H1 (cell line): ENCODE measurements around the gene TSC2. TPM values are rescaled to one million over a fixed set of nuclear protein-coding genes. Genes with fewer than 3 reads are reported as not detected.
A peak's percentile ranks its signal among the peaks of the same experiment; 100 is the strongest.

Experiments
- CTCF ChIA-PET: fragments of 300-600 bp; sonication (Branson Sonifier 250); formaldehyde crosslinking; loops from one replicate; lab custom pipeline; 2021; ENCODE audit not compliant: partially characterized antibody; lab: Charles Lee
- POLR2A ChIA-PET: fragments of 300-600 bp; sonication (Branson Sonifier 250); formaldehyde crosslinking; loops from one replicate; lab custom pipeline; 2021; ENCODE audit warnings: inconsistent platforms; ENCODE audit not compliant: partially characterized antibody; lab: Charles Lee
- DNase-seq, 2 experiments: peaks; one replicate each; pipeline versions ENCODE4 v3.0.0 to v3.0.0-alpha.2; 2010 to 2022; ENCODE audit warnings: low spot score in 2 of 2, low read depth in 1 of 2, mixed read lengths in 1 of 2
- FAIRE-seq: peaks from 2 replicates; lab custom pipeline; 2011; peaks lifted over from hg19 to GRCh38; lab: Jason Lieb, UNC
- H2AFZ ChIP-seq: 2 replicates; pipeline ENCODE4 v1.8.1; 2012; ENCODE audit warnings: low read length, inconsistent platforms
- H2AK5ac ChIP-seq: 2 replicates; pipeline ENCODE4 v1.6.1; 2013; ENCODE audit warnings: low read depth, low read length
- H2BK120ac ChIP-seq: replicated peaks from 2 replicates; pipeline ENCODE3; 2013; ENCODE audit warnings: low read depth, low read length, inconsistent platforms
- H2BK12ac ChIP-seq: 2 replicates; pipeline ENCODE4 v1.6.1; 2013; ENCODE audit warnings: low read depth, low read length
- H2BK15ac ChIP-seq: 2 replicates; pipeline ENCODE4 v1.6.1; 2013; ENCODE audit warnings: low read length
- H2BK20ac ChIP-seq: 2 replicates; pipeline ENCODE4 v1.6.1; 2013; ENCODE audit warnings: low read length
- H2BK5ac ChIP-seq: 2 replicates; pipeline ENCODE4 v1.6.1; 2013; ENCODE audit warnings: low read depth, low read length
- H3K14ac ChIP-seq: 2 replicates; pipeline ENCODE4 v1.6.1; 2013; ENCODE audit warnings: inconsistent platforms; ENCODE audit not compliant: insufficient read length
- H3K18ac ChIP-seq: 2 replicates; pipeline ENCODE4 v1.6.1; 2013; ENCODE audit warnings: low read length; ENCODE audit errors: extremely low read depth
- H3K23ac ChIP-seq: 2 replicates; pipeline ENCODE4 v1.6.1; 2013; ENCODE audit warnings: inconsistent platforms; ENCODE audit not compliant: insufficient read length
- H3K23me2 ChIP-seq: 2 replicates; pipeline ENCODE4 v1.6.1; 2013; ENCODE audit warnings: low read depth, low read length
- H3K27ac ChIP-seq: 2 replicates; pipeline ENCODE4 v1.6.1; 2011; ENCODE audit warnings: low read depth, low read length, inconsistent platforms
- H3K27me3 ChIP-seq, 4 experiments: replicated peaks in 1 of 4; 1 replicate in 1 of 4; 2 replicates in 3 of 4; pipeline versions ENCODE4 v1.6.1 to v1.8.1; 2011 to 2013; ENCODE audit warnings: low read length in 3 of 4, mild to moderate bottlenecking in 3 of 4, inconsistent platforms in 2 of 4, mixed read lengths in 2 of 4, moderate library complexity in 1 of 4; ENCODE audit not compliant: control insufficient read depth in 3 of 4, insufficient read depth in 3 of 4; ENCODE audit errors: extremely low read depth in 1 of 4
- H3K36me3 ChIP-seq, 4 experiments: 2 replicates each; pipeline versions ENCODE4 v1.6.1 to v1.8.1; 2011 to 2013; ENCODE audit warnings: mild to moderate bottlenecking in 4 of 4, low read length in 3 of 4, moderate library complexity in 2 of 4, control low read depth in 1 of 4, inconsistent platforms in 1 of 4; ENCODE audit not compliant: insufficient read depth in 4 of 4, control insufficient read depth in 2 of 4
- H3K4ac ChIP-seq: replicated peaks from 2 replicates; pipeline ENCODE3; 2013; ENCODE audit warnings: low read length, low read depth, mixed read lengths, inconsistent platforms; ENCODE audit not compliant: insufficient read length
- H3K4me1 ChIP-seq, 4 experiments: replicated peaks in 1 of 4; 1 replicate in 1 of 4; 2 replicates in 3 of 4; pipeline versions ENCODE4 v1.6.1 to v1.8.1; 2011 to 2013; ENCODE audit warnings: low read length in 3 of 4, inconsistent platforms in 2 of 4, mixed read lengths in 1 of 4; ENCODE audit not compliant: insufficient read depth in 4 of 4, control insufficient read depth in 3 of 4
- H3K4me2 ChIP-seq, 2 experiments: 2 replicates each; pipeline versions ENCODE4 v1.6.1 to v1.8.1; 2011 to 2013; ENCODE audit warnings: low read depth in 2 of 2, low read length in 2 of 2, control low read depth in 1 of 2, inconsistent platforms in 1 of 2, mild to moderate bottlenecking in 1 of 2; ENCODE audit not compliant: insufficient read depth in 1 of 2
- H3K4me3 ChIP-seq, 4 experiments: fragments of 200-600, 300-600 bp in 1 of 4; sonication (generic), shearing (Covaris generic), sonication (Bioruptor Twin) in 1 of 4; 2 replicates each; pipeline versions ENCODE4 v1.5.1 to v1.8.1; 2011 to 2016; ENCODE audit warnings: low read length in 4 of 4, low read depth in 3 of 4, control low read depth in 2 of 4, inconsistent platforms in 2 of 4, mild to moderate bottlenecking in 2 of 4, mixed read lengths in 1 of 4, moderate library complexity in 1 of 4; ENCODE audit not compliant: insufficient read depth in 2 of 4; ENCODE audit errors: extremely low read depth in 1 of 4
- H3K56ac ChIP-seq: replicated peaks from 2 replicates; pipeline ENCODE3; 2013; ENCODE audit warnings: low read depth, mild to moderate bottlenecking, mixed read lengths, low read length, inconsistent platforms; ENCODE audit not compliant: insufficient read length
- H3K79me1 ChIP-seq: 2 replicates; pipeline ENCODE4 v1.6.1; 2013; ENCODE audit warnings: low read depth, low read length, control low read depth
- H3K79me2 ChIP-seq, 2 experiments: 2 replicates each; pipeline versions ENCODE4 v1.6.1 to v1.8.1; 2012 to 2013; ENCODE audit warnings: low read length in 2 of 2, mild to moderate bottlenecking in 2 of 2, inconsistent platforms in 1 of 2; ENCODE audit not compliant: insufficient read depth in 2 of 2, control insufficient read depth in 1 of 2
- H3K9ac ChIP-seq, 4 experiments: replicated peaks in 1 of 4; 1 replicate in 1 of 4; 2 replicates in 3 of 4; pipeline versions ENCODE4 v1.6.1 to v1.8.1; 2011 to 2013; ENCODE audit warnings: low read depth in 3 of 4, low read length in 3 of 4, control low read depth in 2 of 4, mild to moderate bottlenecking in 2 of 4, moderate library complexity in 2 of 4, inconsistent platforms in 1 of 4; ENCODE audit errors: extremely low read depth in 1 of 4
- H3K9me3 ChIP-seq, 2 experiments: 2 replicates each; pipeline versions ENCODE4 v1.6.1 to v1.8.1; 2012 to 2013; ENCODE audit warnings: mild to moderate bottlenecking in 2 of 2, moderate library complexity in 2 of 2, control low read depth in 1 of 2, inconsistent platforms in 1 of 2, low read depth in 1 of 2, low read length in 1 of 2, mixed read lengths in 1 of 2; ENCODE audit not compliant: insufficient read depth in 2 of 2
- H4K20me1 ChIP-seq, 2 experiments: replicated peaks in 1 of 2; 2 replicates each; pipeline versions ENCODE3 to v1.8.1; 2011 to 2013; ENCODE audit warnings: inconsistent platforms in 2 of 2, low read length in 2 of 2, mild to moderate bottlenecking in 1 of 2; ENCODE audit not compliant: insufficient read depth in 2 of 2, control insufficient read depth in 1 of 2
- H4K5ac ChIP-seq: 2 replicates; pipeline ENCODE4 v1.6.1; 2013; ENCODE audit warnings: low read length, low read depth, mixed read lengths, inconsistent platforms; ENCODE audit not compliant: insufficient read length
- H4K8ac ChIP-seq: 2 replicates; pipeline ENCODE4 v1.8.0; 2013; ENCODE audit warnings: mild to moderate bottlenecking, moderate library complexity, low read length, inconsistent platforms; ENCODE audit not compliant: insufficient read depth; ENCODE audit errors: extremely low read depth
- H4K91ac ChIP-seq: replicated peaks from 2 replicates; pipeline ENCODE3; 2013; ENCODE audit warnings: low read length, mixed read lengths, inconsistent platforms; ENCODE audit not compliant: insufficient read length
- CBX8 ChIP-seq: fragments of 300-800, 300-1000 bp; sonication (generic); IDR thresholded peaks from 2 replicates; pipeline ENCODE4 v1.7.1; 2016; ENCODE audit warnings: low read depth, low read length, borderline replicate concordance
- CHD2 ChIP-seq: IDR thresholded peaks from 2 replicates; pipeline ENCODE4 v1.6.1; 2012; ENCODE audit warnings: low read length, improper control_type of control experiment
- HDAC2 ChIP-seq, 2 experiments: fragments of 300-600 bp in 1 of 2; sonication (generic) in 1 of 2; IDR thresholded peaks; 2 replicates each; pipeline ENCODE4 v1.6.1; 2011 to 2012; ENCODE audit warnings: low read depth in 2 of 2, low read length in 2 of 2, mild to moderate bottlenecking in 2 of 2, moderate library complexity in 2 of 2, borderline replicate concordance in 1 of 2, inconsistent platforms in 1 of 2
- HDAC6 ChIP-seq: IDR thresholded peaks from one replicate; pipeline ENCODE4 v1.7.1; 2012; ENCODE audit warnings: low read depth, mild to moderate bottlenecking, inconsistent platforms, low read length, moderate library complexity
- KDM5A ChIP-seq: fragments of 200-600 bp; IDR thresholded peaks from 2 replicates; pipeline ENCODE4 v1.7.1; 2012; ENCODE audit warnings: mild to moderate bottlenecking, low read length, inconsistent platforms, mixed read lengths
- MAFK ChIP-seq: IDR thresholded peaks from 2 replicates; pipeline ENCODE4 v1.6.1; 2012; ENCODE audit warnings: low read depth, mild to moderate bottlenecking, improper control_type of control experiment, low read length
- PHF8 ChIP-seq: fragments of 200-600 bp; sonication (generic); conservative IDR thresholded peaks from 2 replicates; pipeline ENCODE4 v1.7.1; 2012; ENCODE audit warnings: low read depth, mild to moderate bottlenecking, inconsistent platforms, low read length, moderate library complexity
- YY1 ChIP-seq: IDR thresholded peaks from 2 replicates; pipeline ENCODE4 v1.6.1; 2011; ENCODE audit warnings: low read depth, mild to moderate bottlenecking, low read length
- WGBS, 2 experiments: shearing (Covaris generic) in 1 of 2; methylation state at CpG; one replicate each; pipeline versions ENCODE4 v1.1.6 to v1.1.7; 2013 to 2015; ENCODE audit warnings: low lambda C conversion rate in 2 of 2, mixed read lengths in 2 of 2, inconsistent platforms in 1 of 2, low coverage in 1 of 2, missing lambda C conversion rate in 1 of 2; ENCODE audit not compliant: insufficient replicate concordance in 2 of 2, insufficient coverage in 1 of 2, insufficient read length in 1 of 2; ENCODE audit errors: extremely low coverage in 1 of 2, missing lambda C conversion rate in 1 of 2; 5-methylcytosine and 5-hydroxymethylcytosine counted together
- polyA plus RNA-seq, 7 experiments: library from polyadenylated mRNA; depleted of rRNA in 3 of 7; stranded (reverse) in 5 of 7; unstranded in 2 of 7; fragments of >200 nt in 5 of 7; fragments of 200-250 nt in 2 of 7; gene quantifications; 1 replicate in 5 of 7; 2 replicates in 1 of 7; 4 replicates in 1 of 7; pipeline versions ENCODE4 v1.2.1 to v1.2.3, GENCODE V29; 2011 to 2013; ENCODE audit warnings: missing spikeins in 2 of 7, mixed read lengths in 2 of 7
- total RNA-seq: library from RNA; stranded (reverse); fragmentation: NEBNext Ultra II Directional; extraction: Animal tissue kit (Norgen Biotek cat#: 25700); gene quantifications from 2 replicates; pipeline ENCODE4 v1.2.1, GENCODE V29; 2021
- TF ChIP-seq, protein P1 (sequence below), 3 experiments: IDR thresholded peaks; 1 replicate in 2 of 3; 2 replicates in 1 of 3; pipeline versions ENCODE4 v1.5.1 to v1.6.1; 2011; ENCODE audit warnings: low read length in 3 of 3, mild to moderate bottlenecking in 3 of 3, inconsistent platforms in 2 of 3, low read depth in 1 of 3, moderate library complexity in 1 of 3; ENCODE audit not compliant: insufficient read depth in 1 of 3; ENCODE audit errors: control extremely low read depth in 1 of 3

The TSC2 gene
- total and polyA plus RNA-seq, 2 of the 8 experiments (the other 6 are each of a cell fraction or from before 2014, with no cell fraction given) = 65.9 to 96.6 TPM

DNA sequence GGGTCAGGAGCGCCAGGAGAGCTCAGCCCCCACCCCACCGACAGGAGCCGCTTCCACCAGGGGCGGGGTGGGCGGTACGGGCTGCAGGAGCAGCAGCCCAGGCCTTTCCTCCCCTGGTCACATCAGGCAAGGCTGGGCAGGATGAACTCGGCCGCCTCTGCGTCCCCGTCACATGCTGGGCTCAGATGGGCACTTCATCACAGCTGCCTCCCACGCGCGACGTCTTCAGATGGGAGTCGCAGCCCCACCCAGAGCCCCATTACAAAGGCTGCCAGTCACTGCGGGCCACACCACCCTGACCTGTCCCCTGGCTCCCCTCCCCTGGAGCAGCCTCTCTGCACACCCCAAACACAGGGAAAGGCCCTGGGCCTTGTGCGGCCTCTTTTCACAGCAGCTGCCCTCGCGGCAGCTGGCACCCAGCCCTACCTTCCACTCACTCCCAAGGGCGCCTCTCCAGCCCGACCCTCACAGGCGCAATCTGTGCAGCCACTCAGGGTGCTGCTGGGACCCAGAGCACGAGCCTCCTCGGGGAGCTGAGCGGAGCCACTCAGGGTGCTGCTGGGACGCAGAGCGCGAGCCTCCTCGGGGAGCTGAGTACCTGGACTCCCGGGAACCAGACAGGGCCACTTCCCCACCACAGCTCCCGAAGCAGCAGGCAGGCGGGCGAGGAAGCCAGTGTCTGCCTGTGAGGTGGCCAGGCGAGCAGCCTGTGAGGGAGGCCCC is 42.8 kb upstream of the TSC2 start:
- Histone ChIP-seq H3K9ac (no peak overlapping the region; a peak in 1 of 7 replicates), H3K27ac (no peak overlapping the region)
- 96% methylated on average over 28 of the region's 34 CpGs; no CpG with 5 or more reads in 1 of the 2 experiments for WGBS, 2 experiments
- no peak for TF ChIP-seq CHD2
- TF ChIP-seq HDAC2 (IDR thresholded peaks at IDR 0.05; ENCODE audit: borderline replicate concordance in 1 of 2, low read depth in 2 of 2, low read length in 2 of 2) = no peak
- TF ChIP-seq PHF8 = no peak
- no peak for TF ChIP-seq CBX8
- TF ChIP-seq, protein P1, sequence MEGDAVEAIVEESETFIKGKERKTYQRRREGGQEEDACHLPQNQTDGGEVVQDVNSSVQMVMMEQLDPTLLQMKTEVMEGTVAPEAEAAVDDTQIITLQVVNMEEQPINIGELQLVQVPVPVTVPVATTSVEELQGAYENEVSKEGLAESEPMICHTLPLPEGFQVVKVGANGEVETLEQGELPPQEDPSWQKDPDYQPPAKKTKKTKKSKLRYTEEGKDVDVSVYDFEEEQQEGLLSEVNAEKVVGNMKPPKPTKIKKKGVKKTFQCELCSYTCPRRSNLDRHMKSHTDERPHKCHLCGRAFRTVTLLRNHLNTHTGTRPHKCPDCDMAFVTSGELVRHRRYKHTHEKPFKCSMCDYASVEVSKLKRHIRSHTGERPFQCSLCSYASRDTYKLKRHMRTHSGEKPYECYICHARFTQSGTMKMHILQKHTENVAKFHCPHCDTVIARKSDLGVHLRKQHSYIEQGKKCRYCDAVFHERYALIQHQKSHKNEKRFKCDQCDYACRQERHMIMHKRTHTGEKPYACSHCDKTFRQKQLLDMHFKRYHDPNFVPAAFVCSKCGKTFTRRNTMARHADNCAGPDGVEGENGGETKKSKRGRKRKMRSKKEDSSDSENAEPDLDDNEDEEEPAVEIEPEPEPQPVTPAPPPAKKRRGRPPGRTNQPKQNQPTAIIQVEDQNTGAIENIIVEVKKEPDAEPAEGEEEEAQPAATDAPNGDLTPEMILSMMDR (IDR thresholded peaks at IDR 0.05; ENCODE audit: control extremely low read depth in 1 of 3, insufficient read depth in 1 of 3, low read depth in 1 of 3, low read length in 3 of 3) = no peak
- TF ChIP-seq YY1 = no peak
- no peak for TF ChIP-seq KDM5A
- TF ChIP-seq HDAC6 = no peak
- TF ChIP-seq MAFK = no peak

More for the DNA sequence above, 42.8 kb upstream of the TSC2 start:
- peak overlapping the region in 1 of 2 experiments; percentile 63; a peak in 2 of 4 replicates for H3K4me2 ChIP-seq
- no peak overlapping the region for H2BK120ac ChIP-seq
- peaks cover 0 to 33% (median 18%) of the 10 kb centered on the region in 4 experiments; a peak in 5 of 7 replicates for H3K4me1 ChIP-seq
- no peak overlapping the region for H4K5ac ChIP-seq
- peaks cover 29 to 64% of the 10 kb centered on the region in 2 experiments for H4K20me1 ChIP-seq
- no peak overlapping the region for H3K23ac ChIP-seq
- no peak overlapping the region for H3K4me3 ChIP-seq
- H3K56ac ChIP-seq = no peak overlapping the region
- H3K36me3 ChIP-seq = peaks cover 14 to 29% (median 24%) of the 10 kb centered on the region in 4 experiments
- no peak overlapping the region for H3K18ac ChIP-seq
- ChIA-PET POLR2A (interaction anchor here (0.6 to 4.7 kb wide), 19 partner anchors 9 to 150 kb away, joined by 3 to 37 read pairs (median 5); partner anchors contain the start of genes NPW, RNF151, RPS2 and SYNGR3), CTCF (interaction anchor here (0.6 to 4.3 kb wide), 29 partner anchors 8 to 147 kb away, joined by 3 to 55 read pairs (median 7); partner anchors contain the start of genes NPW, NTHL1, SYNGR3 and TSC2)
- no peak overlapping the region for H3K4ac ChIP-seq
- no peak overlapping the region for H4K91ac ChIP-seq
- no peaks in the 10 kb centered on the region for H3K9me3 ChIP-seq
- H3K23me2 ChIP-seq = peaks cover 8% of the 10 kb centered on the region; the same call in 1 of the 2 replicates
- peaks cover 22 to 52% of the 10 kb centered on the region in 2 experiments; a peak in 3 of 4 replicates for H3K79me2 ChIP-seq
- H2BK12ac ChIP-seq = no peak overlapping the region
- H2BK20ac ChIP-seq = no peak overlapping the region
- H3K14ac ChIP-seq = no peak overlapping the region
- DNase-seq (no peak), FAIRE-seq (no peak)
- H2BK15ac ChIP-seq = no peak overlapping the region
- H3K27me3 ChIP-seq = no peaks in the 10 kb centered on the region
- H2BK5ac ChIP-seq = 0 out of 2 replicates have a peak overlapping the region, but pooled peaks have one; percentile 53
- H3K79me1 ChIP-seq = peaks cover 9% of the 10 kb centered on the region; the same call in 1 of the 2 replicates
- H2AFZ ChIP-seq = no peak overlapping the region
- no peak overlapping the region for H2AK5ac ChIP-seq
- H4K8ac ChIP-seq = no peak overlapping the region; the same call in 1 of the 2 replicates
